GM12892 (cell line): ENCODE data around the gene TOM1L2.

ENCODE experiments used
- POLR2A ChIP-seq: IDR thresholded peaks from 2 replicates; pipeline ENCODE4 v1.6.1; 2011; ENCODE audit warnings: low read depth, low read length, control low read depth
- POLR2AphosphoS5 ChIP-seq: IDR thresholded peaks from 2 replicates; pipeline ENCODE4 v1.6.1; 2011; ENCODE audit warnings: low read depth, low read length, control low read depth
- TAF1 ChIP-seq: IDR thresholded peaks from 2 replicates; pipeline ENCODE4 v1.6.1; 2011; ENCODE audit warnings: low read depth, mild to moderate bottlenecking, control low read depth, low read length, borderline replicate concordance

- TF ChIP-seq POLR2A (no peak), TAF1 (no peak), POLR2AphosphoS5 (no peak)
Measured at GRCh38 chr17:17924857-17925250, 47.3 kb downstream of the TOM1L2 start.
